Gastrocnemius medialis (tissue), 4 donors: Measurements from ENCODE around the gene MX1. TPM values are rescaled to one million over a fixed set of nuclear protein-coding genes. Genes with fewer than 3 reads are reported as not detected.

Experiments
- ATAC-seq, 2 donors: fragments of 150-250 bp; one replicate each; pipeline ENCODE4 v1.9.1; 2016
- DNase-seq, 2 donors: peaks; one replicate each; pipeline ENCODE4 v3.0.0-alpha.2; 2019
- H3K27ac ChIP-seq, 4 donors: fragments of 200-600 bp; sonication (generic); 1 replicate in 1 of 4; 2 replicates in 3 of 4; pipeline ENCODE4 v1.5.1; 2016 to 2018; ENCODE audit warnings: mild to moderate bottlenecking in 2 of 4, moderate library complexity in 1 of 4
- H3K27me3 ChIP-seq, 3 donors: fragments of 200-600 bp; sonication (generic) in 2 of 3; 1 replicate in 1 of 3; 2 replicates in 2 of 3; pipeline versions ENCODE4 v1.5.1 to v1.6.0; 2016 to 2019; ENCODE audit warnings: mild to moderate bottlenecking in 1 of 3, moderate library complexity in 1 of 3
- H3K36me3 ChIP-seq, 2 donors: fragments of 200-600 bp; sonication (generic) in 1 of 2; one replicate each; pipeline ENCODE4 v1.5.1; 2017 to 2018
- H3K4me1 ChIP-seq, 2 donors: fragments of 200-600 bp; sonication (generic) in 1 of 2; one replicate each; pipeline ENCODE4 v1.5.1; 2016 to 2017; ENCODE audit warnings: mild to moderate bottlenecking in 2 of 2
- H3K4me3 ChIP-seq, 4 donors: fragments of 200-600 bp; sonication (generic) in 3 of 4; 1 replicate in 1 of 4; 2 replicates in 3 of 4; pipeline ENCODE4 v1.5.1; 2016 to 2019; ENCODE audit warnings: mild to moderate bottlenecking in 2 of 4
- H3K9me3 ChIP-seq, 3 donors: fragments of 200-600 bp; sonication (generic) in 2 of 3; 1 replicate in 1 of 3; 2 replicates in 2 of 3; pipeline ENCODE4 v1.5.1; 2016 to 2019
- CTCF ChIP-seq, 5 experiments: fragments of 450-650 bp in 3 of 5; fragments of 200-600 bp in 2 of 5; sonication (generic) in 2 of 5; IDR thresholded peaks in 4 of 5; conservative IDR thresholded peaks in 1 of 5; 1 replicate in 4 of 5; 2 replicates in 1 of 5; pipeline ENCODE4 v1.5.1; 2016 to 2019; ENCODE audit warnings: antibody characterized with exemption in 5 of 5, mild to moderate bottlenecking in 3 of 5, moderate library complexity in 3 of 5
- POLR2A ChIP-seq, 2 donors: fragments of 450-650 bp; IDR thresholded peaks; one replicate each; pipeline ENCODE4 v1.6.1; 2017; ENCODE audit warnings: antibody characterized with exemption in 2 of 2, mild to moderate bottlenecking in 2 of 2, moderate library complexity in 2 of 2
- in situ Hi-C, 4 donors: fragments of 200-750 bp; cut with MboI; loops; one replicate each; pipeline versions ENCODE4 v1.15.0 to v1.8.0; 2017; ENCODE audit warnings: low sequenced_read_pairs in 4 of 4
- intact Hi-C: fragments of 100-400 bp; cut with DNase I; formaldehyde crosslinking; loops from one replicate; pipeline ENCODE4 v1.15.1; 2023; ENCODE audit warnings: low total_unique reads
- total RNA-seq, 4 donors: library from RNA; depleted of rRNA; stranded (reverse); fragments of >200 nt; gene quantifications; one replicate each; pipeline versions ENCODE4 v1.1.0 to v1.2.3, GENCODE V29; 2016

Gene MX1
- total RNA-seq, 4 donors from 2014 or later: 2.5 to 10.0 (median 5.7) TPM

- H3K36me3 ChIP-seq: no peaks in the 10 kb centered on the region
Observed at GRCh38 chr21:41381731-41382130, 44.3 kb upstream of the MX1 start.

GRCh38 chr21:41387042-41387819, 38.8 kb upstream of the MX1 start:
- DNase-seq: no peak
- intact Hi-C loops (no loop called here), in situ Hi-C loops (no loop called here)
- Histone ChIP-seq H3K36me3 (no peaks in the 10 kb centered on the region), H3K9me3 (no peaks in the 10 kb centered on the region), H3K4me1 (no peaks in the 10 kb centered on the region), H3K4me3 (no peak overlapping the region), H3K27me3 (no peaks in the 10 kb centered on the region), H3K27ac (peak overlapping the region in 2 of 4 donors; percentile 31 to 47)
- ATAC-seq: peak; percentile 56 to 85
- TF ChIP-seq CTCF (IDR thresholded peaks at IDR 0.05 in 4 of 5, conservative IDR thresholded peaks at IDR 0.05 in 1 of 5) (no peak), POLR2A (IDR thresholded peaks at IDR 0.05) (no peak)

More at GRCh38 chr21:41381731-41382130, 44.3 kb upstream of the MX1 start:
- no peak for DNase-seq
- intact Hi-C loops (no loop called here), in situ Hi-C loops (no loop called here)
- Histone ChIP-seq H3K27ac (no peak overlapping the region), H3K27me3 (no peaks in the 10 kb centered on the region), H3K9me3 (no peaks in the 10 kb centered on the region), H3K4me3 (no peak overlapping the region), H3K4me1 (no peaks in the 10 kb centered on the region)
- TF ChIP-seq POLR2A (IDR thresholded peaks at IDR 0.05): no peak
- TF ChIP-seq CTCF (IDR thresholded peaks at IDR 0.05 in 4 of 5, conservative IDR thresholded peaks at IDR 0.05 in 1 of 5): no peak
- no peak for ATAC-seq

GRCh38 chr21:41387824-41388223, 38.2 kb upstream of the MX1 start:
- TF ChIP-seq CTCF (IDR thresholded peaks at IDR 0.05 in 4 of 5, conservative IDR thresholded peaks at IDR 0.05 in 1 of 5) (no peak), POLR2A (IDR thresholded peaks at IDR 0.05) (no peak)
- DNase-seq: no peak
- in situ Hi-C loops: no loop called here
- no peaks in the 10 kb centered on the region for H3K36me3 ChIP-seq
- H3K4me1 ChIP-seq: no peaks in the 10 kb centered on the region
- H3K4me3 ChIP-seq: no peak overlapping the region
- intact Hi-C loops: no loop called here
- peak overlapping the region in 1 of 4 donors; percentile 18 for H3K27ac ChIP-seq
- no peak for ATAC-seq
- no peaks in the 10 kb centered on the region for H3K9me3 ChIP-seq
- no peaks in the 10 kb centered on the region for H3K27me3 ChIP-seq

GRCh38 chr21:41388259-41388658, 37.8 kb upstream of the MX1 start:
- Histone ChIP-seq H3K9me3 (no peaks in the 10 kb centered on the region), H3K4me1 (no peaks in the 10 kb centered on the region), H3K27me3 (no peaks in the 10 kb centered on the region), H3K36me3 (no peaks in the 10 kb centered on the region), H3K27ac (no peak overlapping the region), H3K4me3 (no peak overlapping the region)
- TF ChIP-seq POLR2A (IDR thresholded peaks at IDR 0.05): no peak
- no peak for TF ChIP-seq CTCF (IDR thresholded peaks at IDR 0.05 in 4 of 5, conservative IDR thresholded peaks at IDR 0.05 in 1 of 5)
- DNase-seq (no peak), ATAC-seq (no peak)
- intact Hi-C loops (no loop called here), in situ Hi-C loops (no loop called here)
